Testis (tissue), 3 donors: ENCODE measurements around the gene CERS4. TPM values are rescaled to one million over a fixed set of nuclear protein-coding genes. Genes with fewer than 3 reads are reported as not detected.

Experiments
- DNase-seq: peaks from one replicate; pipeline ENCODE4 v3.0.0-alpha.2; 2019
- H3K27ac ChIP-seq, 2 donors: fragments of 200-600 bp; sonication (generic); one replicate each; pipeline ENCODE4 v1.5.1; 2019
- H3K27me3 ChIP-seq: fragments of 200-600 bp; sonication (generic); one replicate; pipeline ENCODE4 v1.5.1; 2019
- H3K36me3 ChIP-seq: fragments of 200-600 bp; sonication (generic); one replicate; pipeline ENCODE4 v1.5.1; 2017; ENCODE audit warnings: low read depth; ENCODE audit errors: missing control alignments
- H3K4me1 ChIP-seq: fragments of 200-600 bp; sonication (generic); one replicate; pipeline ENCODE4 v1.5.1; 2019
- H3K4me3 ChIP-seq, 2 donors: fragments of 200-600 bp; sonication (generic); one replicate each; pipeline ENCODE4 v1.5.1; 2017 to 2019
- H3K9me3 ChIP-seq: fragments of 200-600 bp; sonication (generic); one replicate; pipeline ENCODE4 v1.5.1; 2017
- POLR2A ChIP-seq: fragments of 450-650 bp; IDR thresholded peaks from one replicate; pipeline ENCODE4 v1.6.1; 2017; ENCODE audit warnings: antibody characterized with exemption, mild to moderate bottlenecking, moderate library complexity
- WGBS, 2 donors: methylation state at CpG; one replicate each; pipeline ENCODE4 v1.1.5; 2018; 5-methylcytosine and 5-hydroxymethylcytosine counted together
- intact Hi-C: fragments of 100-400 bp; cut with DNase I; formaldehyde crosslinking; loops from one replicate; pipeline ENCODE4 v1.15.1; 2023; ENCODE audit warnings: low total_unique reads
- polyA plus RNA-seq: library from polyadenylated mRNA; stranded (reverse); fragments of 350-450 nt; fragmentation: Illumina TruSeq; extraction: RNeasy Lipid Tissue Mini Kit (QIAGEN cat#74804); gene quantifications from one replicate; pipeline ENCODE4 v1.2.3, GENCODE V29; 2014; ENCODE audit warnings: low read depth, low replicate concordance; ENCODE audit not compliant: insufficient read depth
- total RNA-seq, 2 donors: library from RNA; depleted of rRNA; stranded (reverse); fragments of >200 nt; gene quantifications; one replicate each; pipeline ENCODE4 v1.2.3, GENCODE V29; 2016
- TF ChIP-seq, protein P1 (sequence below), 3 experiments: fragments of 450-650 bp in 2 of 3; fragments of 200-600 bp in 1 of 3; sonication (generic) in 1 of 3; IDR thresholded peaks; one replicate each; pipeline ENCODE4 v1.5.1; 2016 to 2019; ENCODE audit warnings: antibody characterized with exemption in 3 of 3, mild to moderate bottlenecking in 2 of 3, moderate library complexity in 1 of 3

Gene CERS4
- total and polyA plus RNA-seq, 3 donors from 2014 or later: 35.2 to 105 (median 68.6) TPM

DNA sequence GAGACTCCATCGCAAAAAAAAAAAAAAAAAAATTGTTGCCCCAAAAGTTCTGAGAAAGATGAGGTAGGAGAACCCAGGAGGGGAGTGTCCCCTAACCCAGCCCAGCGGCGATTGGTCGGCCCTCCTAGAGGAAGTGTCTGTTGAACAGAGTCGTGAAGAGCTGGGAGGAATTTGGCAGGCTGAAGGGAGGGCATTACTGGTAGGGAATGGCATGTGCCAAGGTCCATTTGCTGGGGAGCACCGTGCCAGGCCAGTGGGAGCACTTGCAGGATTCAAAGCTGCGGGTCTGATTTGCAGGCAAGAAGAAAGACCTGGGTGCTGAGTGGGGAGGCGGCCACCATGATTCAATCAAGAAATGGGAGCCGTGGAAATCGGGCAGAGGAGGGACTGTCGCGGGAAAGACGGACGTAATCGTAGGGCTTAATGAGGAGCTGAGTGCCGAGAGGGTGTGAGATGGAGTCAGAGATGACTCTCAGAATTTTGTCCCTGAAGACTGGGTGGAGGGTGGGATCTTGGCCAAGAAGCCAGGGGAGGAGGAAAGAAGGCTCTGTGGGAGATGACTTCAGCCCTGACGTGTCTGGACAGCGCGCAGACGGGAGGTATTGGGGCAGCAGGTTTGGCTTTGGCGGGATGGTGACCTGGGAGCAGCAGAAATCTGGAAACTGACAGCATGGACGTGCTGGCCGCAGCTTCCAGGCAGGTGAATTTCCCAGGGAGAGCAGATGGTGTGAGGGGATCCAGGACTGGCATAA lies 15.4 kb downstream of the CERS4 start:
- H3K9me3 ChIP-seq: no peaks in the 10 kb centered on the region
- no peak overlapping the region for H3K4me3 ChIP-seq
- 61 to 75% methylated on average over 22 to 23 of the region's 23 CpGs for WGBS, 2 donors
- peak; percentile 51 for DNase-seq
- H3K27me3 ChIP-seq: no peaks in the 10 kb centered on the region
- intact Hi-C loops: no loop called here
- peaks cover 19% of the 10 kb centered on the region for H3K4me1 ChIP-seq
- H3K27ac ChIP-seq: no peak overlapping the region
- no peaks in the 10 kb centered on the region for H3K36me3 ChIP-seq
- TF ChIP-seq, protein P1, sequence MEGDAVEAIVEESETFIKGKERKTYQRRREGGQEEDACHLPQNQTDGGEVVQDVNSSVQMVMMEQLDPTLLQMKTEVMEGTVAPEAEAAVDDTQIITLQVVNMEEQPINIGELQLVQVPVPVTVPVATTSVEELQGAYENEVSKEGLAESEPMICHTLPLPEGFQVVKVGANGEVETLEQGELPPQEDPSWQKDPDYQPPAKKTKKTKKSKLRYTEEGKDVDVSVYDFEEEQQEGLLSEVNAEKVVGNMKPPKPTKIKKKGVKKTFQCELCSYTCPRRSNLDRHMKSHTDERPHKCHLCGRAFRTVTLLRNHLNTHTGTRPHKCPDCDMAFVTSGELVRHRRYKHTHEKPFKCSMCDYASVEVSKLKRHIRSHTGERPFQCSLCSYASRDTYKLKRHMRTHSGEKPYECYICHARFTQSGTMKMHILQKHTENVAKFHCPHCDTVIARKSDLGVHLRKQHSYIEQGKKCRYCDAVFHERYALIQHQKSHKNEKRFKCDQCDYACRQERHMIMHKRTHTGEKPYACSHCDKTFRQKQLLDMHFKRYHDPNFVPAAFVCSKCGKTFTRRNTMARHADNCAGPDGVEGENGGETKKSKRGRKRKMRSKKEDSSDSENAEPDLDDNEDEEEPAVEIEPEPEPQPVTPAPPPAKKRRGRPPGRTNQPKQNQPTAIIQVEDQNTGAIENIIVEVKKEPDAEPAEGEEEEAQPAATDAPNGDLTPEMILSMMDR (IDR thresholded peaks at IDR 0.05): no peak
- TF ChIP-seq POLR2A: no peak

DNA sequence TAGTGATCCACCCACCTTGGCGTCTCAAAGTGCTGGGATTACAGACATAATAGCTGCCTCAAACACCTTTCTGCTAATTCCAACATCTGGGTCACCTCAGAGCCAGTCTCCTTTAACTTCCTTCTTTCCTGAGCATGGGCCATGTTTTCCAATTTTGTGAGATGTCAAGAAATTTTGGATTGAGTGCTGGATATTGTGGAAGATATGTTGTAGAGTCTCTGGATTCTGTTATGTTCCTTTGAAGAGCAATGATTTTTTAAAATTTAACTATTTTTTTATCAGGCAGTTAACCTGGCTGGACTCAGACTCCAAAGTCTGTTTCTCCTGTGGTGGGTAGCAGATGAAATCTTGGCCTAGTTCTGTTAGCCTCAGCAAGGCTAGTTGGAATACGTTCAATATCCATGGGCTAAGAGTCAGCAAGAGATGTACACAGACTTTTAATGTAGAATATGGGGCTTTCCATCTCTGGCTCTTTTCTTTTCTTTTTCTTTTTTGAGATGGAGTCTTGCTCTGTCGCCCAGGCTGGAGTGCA lies 22.0 kb downstream of the CERS4 start:
- no peak for DNase-seq
- H3K9me3 ChIP-seq: no peaks in the 10 kb centered on the region
- H3K4me3 ChIP-seq: no peak overlapping the region
- intact Hi-C loops: no loop called here
- no peaks in the 10 kb centered on the region for H3K4me1 ChIP-seq
- no peaks in the 10 kb centered on the region for H3K27me3 ChIP-seq
- no peaks in the 10 kb centered on the region for H3K36me3 ChIP-seq
- no peak for TF ChIP-seq POLR2A
- TF ChIP-seq, protein P1 (IDR thresholded peaks at IDR 0.05): no peak
- H3K27ac ChIP-seq: no peak overlapping the region
- 64 to 65% methylated on average over 3 of the region's 3 CpGs for WGBS, 2 donors

DNA sequence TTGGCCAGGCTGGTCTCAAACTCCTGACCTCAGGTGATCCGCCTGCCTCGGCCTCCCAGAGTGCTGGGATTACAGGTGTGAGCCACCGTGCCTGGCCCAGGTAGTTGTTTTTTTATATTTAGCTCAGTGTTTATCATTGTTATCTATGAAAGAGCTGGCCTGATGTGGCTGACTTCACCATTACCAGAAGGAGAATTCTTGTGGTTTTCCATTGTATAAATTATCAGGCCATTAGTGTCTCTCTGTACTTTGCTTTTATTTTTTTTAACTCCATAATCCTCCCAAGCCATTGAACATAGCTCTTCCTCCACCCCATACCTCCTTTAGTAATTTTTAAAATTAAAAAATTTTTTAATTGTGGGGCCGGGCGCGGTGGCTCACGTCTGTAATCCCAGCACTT lies 24.2 kb downstream of the CERS4 start:
- Histone ChIP-seq H3K36me3 (no peaks in the 10 kb centered on the region), H3K4me3 (no peak overlapping the region), H3K9me3 (no peaks in the 10 kb centered on the region), H3K27ac (no peak overlapping the region), H3K27me3 (no peaks in the 10 kb centered on the region), H3K4me1 (peaks cover 5% of the 10 kb centered on the region)
- no peak for TF ChIP-seq POLR2A
- TF ChIP-seq, protein P1 (IDR thresholded peaks at IDR 0.05): no peak
- WGBS, 2 donors: 64 to 79% methylated on average over 7 of the region's 7 CpGs
- intact Hi-C loops: no loop called here
- no peak for DNase-seq

DNA sequence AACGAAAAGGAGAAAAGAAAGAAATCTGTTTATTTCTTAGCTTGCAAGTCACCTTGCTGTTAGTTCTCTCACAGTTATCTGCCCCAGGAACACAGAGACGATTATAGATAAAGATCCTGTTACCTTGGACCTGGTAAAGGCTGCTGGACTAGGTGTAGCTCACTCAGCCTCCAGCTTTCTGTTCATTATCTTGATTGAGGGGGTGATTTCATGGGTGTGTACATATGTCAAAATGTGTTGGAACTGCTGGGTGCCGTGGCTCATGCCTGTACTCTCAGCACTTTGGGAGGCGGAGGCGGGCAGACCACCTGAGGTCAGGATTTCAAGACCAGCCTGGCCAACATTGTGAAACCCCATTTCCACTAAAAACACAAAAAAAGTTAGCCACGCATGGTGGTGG lies 27.9 kb downstream of the CERS4 start:
- no peak overlapping the region for H3K27ac ChIP-seq
- 82% methylated on average over 4 to 6 of the region's 6 CpGs for WGBS, 2 donors
- intact Hi-C loops: no loop called here
- DNase-seq: no peak
- peaks cover 27% of the 10 kb centered on the region for H3K4me1 ChIP-seq
- no peaks in the 10 kb centered on the region for H3K36me3 ChIP-seq
- H3K4me3 ChIP-seq: no peak overlapping the region
- TF ChIP-seq, protein P1 (IDR thresholded peaks at IDR 0.05): no peak
- no peak for TF ChIP-seq POLR2A
- H3K9me3 ChIP-seq: no peaks in the 10 kb centered on the region
- H3K27me3 ChIP-seq: no peaks in the 10 kb centered on the region

DNA sequence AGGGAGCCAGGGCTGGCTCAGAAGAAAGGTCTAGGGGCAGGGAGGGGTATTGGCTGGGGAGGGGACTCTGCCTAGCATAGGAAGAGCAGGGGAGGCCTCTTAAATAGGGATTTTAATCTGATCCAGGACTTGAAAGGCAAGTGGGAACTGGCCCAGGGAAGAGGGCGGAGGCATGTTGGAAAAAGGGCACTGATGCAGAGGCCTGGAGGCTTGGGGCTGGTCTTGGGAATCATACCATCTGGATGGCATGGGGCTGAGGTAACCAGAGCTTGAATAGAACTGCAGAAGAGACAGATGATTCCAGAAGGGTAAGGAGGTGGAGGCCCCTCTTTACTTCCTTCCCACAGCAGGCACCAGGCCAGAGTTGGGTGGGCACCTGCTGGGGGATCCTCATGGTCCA lies 29.1 kb downstream of the CERS4 start:
- no peak for TF ChIP-seq POLR2A
- TF ChIP-seq, protein P1 (IDR thresholded peaks at IDR 0.05): no peak
- Histone ChIP-seq H3K4me1 (peaks cover 27% of the 10 kb centered on the region), H3K4me3 (no peak overlapping the region), H3K27ac (no peak overlapping the region), H3K9me3 (no peaks in the 10 kb centered on the region), H3K36me3 (no peaks in the 10 kb centered on the region), H3K27me3 (no peaks in the 10 kb centered on the region)
- WGBS, 2 donors: 100% methylated on average over 1 of the region's 1 CpG
- intact Hi-C loops: no loop called here
- DNase-seq: no peak
